AG04450 (cell line): ENCODE data around the gene EEF1A2. TPM values are rescaled to one million over a fixed set of nuclear protein-coding genes. Genes with fewer than 3 reads are reported as not detected.
"Not testable (repeated sequence)": the region's sequence is repeated elsewhere in the genome, so short reads cannot be mapped to it uniquely, and the experiment has no call there.

ENCODE experiments used
- CTCF ChIA-PET: fragments of 300-600, 350-600 bp; formaldehyde crosslinking; extraction: SDS; loops from one replicate; lab custom pipeline; 2022; ENCODE audit warnings: antibody characterized with exemption, inconsistent platforms; lab: Charles Lee
- POLR2A ChIA-PET: fragments of 350-600 bp; formaldehyde crosslinking; extraction: SDS; loops from one replicate; lab custom pipeline; 2021; ENCODE audit warnings: antibody characterized with exemption, inconsistent platforms; lab: Yijun Ruan, JAX
- DNase-seq: peaks from one replicate; pipeline ENCODE4 v3.0.0-alpha.2; 2011; ENCODE audit warnings: low read depth, low spot score
- H3K27ac ChIP-seq: one replicate; pipeline ENCODE4 v1.5.1; 2012; ENCODE audit warnings: low read depth, low read length, control low read depth
- H3K27me3 ChIP-seq: one replicate; pipeline ENCODE4 v1.6.0; 2012; ENCODE audit warnings: low read length; ENCODE audit not compliant: control insufficient read depth, insufficient read depth
- H3K4me3 ChIP-seq: 2 replicates; pipeline ENCODE4 v1.5.1; 2011; ENCODE audit warnings: mild to moderate bottlenecking, low read depth, low read length, control low read depth
- H3K9me3 ChIP-seq: 2 replicates; pipeline ENCODE4 v1.5.1; 2012; ENCODE audit warnings: low read length; ENCODE audit not compliant: control insufficient read depth, insufficient read depth
- polyA plus RNA-seq: library from polyadenylated mRNA; depleted of rRNA; stranded (reverse); fragments of >200 nt; gene quantifications from 2 replicates; pipeline ENCODE4 v1.2.3, GENCODE V29; 2011
- TF ChIP-seq, protein P1 (sequence below): IDR thresholded peaks from 2 replicates; pipeline ENCODE4 v1.5.1; 2011; ENCODE audit warnings: low read depth, low read length, control low read depth, inconsistent platforms

The EEF1A2 gene
- polyA plus RNA-seq, 1 experiment, result 0.94 TPM

DNA sequence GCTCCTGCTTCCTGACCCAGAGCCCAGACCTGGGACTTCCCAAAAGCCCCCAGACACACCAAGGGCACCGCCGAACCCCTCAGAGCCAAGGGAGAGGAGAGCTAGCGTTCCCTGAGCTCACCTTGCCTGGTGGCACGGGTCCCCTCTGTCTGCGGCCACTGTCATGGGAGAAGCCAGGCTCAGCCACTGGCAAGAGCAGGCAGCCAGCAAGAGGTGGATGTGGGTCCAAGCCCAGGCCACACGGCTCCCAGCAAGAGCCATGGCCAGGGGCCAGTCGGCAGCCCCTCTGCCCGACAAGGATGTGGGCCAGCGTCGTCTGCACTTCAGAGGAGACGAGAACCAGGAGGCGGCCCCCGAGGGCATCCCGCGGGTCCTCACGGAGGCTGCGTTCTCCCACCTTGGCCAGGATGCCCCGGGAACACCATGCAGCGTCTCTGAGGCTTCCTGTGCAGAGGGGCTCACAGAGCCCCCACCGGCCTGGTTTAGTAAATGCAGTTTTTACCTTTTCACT, 19.5 kb upstream of the EEF1A2 start:
- ChIA-PET CTCF (interaction anchor here (2.0 kb wide), 1 partner anchor 23 kb away, joined by 5 read pairs; no protein-coding TSS in a partner anchor), POLR2A (no interaction called here)
- TF ChIP-seq, protein P1, sequence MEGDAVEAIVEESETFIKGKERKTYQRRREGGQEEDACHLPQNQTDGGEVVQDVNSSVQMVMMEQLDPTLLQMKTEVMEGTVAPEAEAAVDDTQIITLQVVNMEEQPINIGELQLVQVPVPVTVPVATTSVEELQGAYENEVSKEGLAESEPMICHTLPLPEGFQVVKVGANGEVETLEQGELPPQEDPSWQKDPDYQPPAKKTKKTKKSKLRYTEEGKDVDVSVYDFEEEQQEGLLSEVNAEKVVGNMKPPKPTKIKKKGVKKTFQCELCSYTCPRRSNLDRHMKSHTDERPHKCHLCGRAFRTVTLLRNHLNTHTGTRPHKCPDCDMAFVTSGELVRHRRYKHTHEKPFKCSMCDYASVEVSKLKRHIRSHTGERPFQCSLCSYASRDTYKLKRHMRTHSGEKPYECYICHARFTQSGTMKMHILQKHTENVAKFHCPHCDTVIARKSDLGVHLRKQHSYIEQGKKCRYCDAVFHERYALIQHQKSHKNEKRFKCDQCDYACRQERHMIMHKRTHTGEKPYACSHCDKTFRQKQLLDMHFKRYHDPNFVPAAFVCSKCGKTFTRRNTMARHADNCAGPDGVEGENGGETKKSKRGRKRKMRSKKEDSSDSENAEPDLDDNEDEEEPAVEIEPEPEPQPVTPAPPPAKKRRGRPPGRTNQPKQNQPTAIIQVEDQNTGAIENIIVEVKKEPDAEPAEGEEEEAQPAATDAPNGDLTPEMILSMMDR, result 0 out of 2 replicates have a peak, but pooled peaks have one; percentile 9
- Histone ChIP-seq H3K4me3 (no peak overlapping the region), H3K27me3 (peaks cover 4% of the 10 kb centered on the region), H3K9me3 (peaks cover 8% of the 10 kb centered on the region), H3K27ac (no peak overlapping the region)
- no peak for DNase-seq

DNA sequence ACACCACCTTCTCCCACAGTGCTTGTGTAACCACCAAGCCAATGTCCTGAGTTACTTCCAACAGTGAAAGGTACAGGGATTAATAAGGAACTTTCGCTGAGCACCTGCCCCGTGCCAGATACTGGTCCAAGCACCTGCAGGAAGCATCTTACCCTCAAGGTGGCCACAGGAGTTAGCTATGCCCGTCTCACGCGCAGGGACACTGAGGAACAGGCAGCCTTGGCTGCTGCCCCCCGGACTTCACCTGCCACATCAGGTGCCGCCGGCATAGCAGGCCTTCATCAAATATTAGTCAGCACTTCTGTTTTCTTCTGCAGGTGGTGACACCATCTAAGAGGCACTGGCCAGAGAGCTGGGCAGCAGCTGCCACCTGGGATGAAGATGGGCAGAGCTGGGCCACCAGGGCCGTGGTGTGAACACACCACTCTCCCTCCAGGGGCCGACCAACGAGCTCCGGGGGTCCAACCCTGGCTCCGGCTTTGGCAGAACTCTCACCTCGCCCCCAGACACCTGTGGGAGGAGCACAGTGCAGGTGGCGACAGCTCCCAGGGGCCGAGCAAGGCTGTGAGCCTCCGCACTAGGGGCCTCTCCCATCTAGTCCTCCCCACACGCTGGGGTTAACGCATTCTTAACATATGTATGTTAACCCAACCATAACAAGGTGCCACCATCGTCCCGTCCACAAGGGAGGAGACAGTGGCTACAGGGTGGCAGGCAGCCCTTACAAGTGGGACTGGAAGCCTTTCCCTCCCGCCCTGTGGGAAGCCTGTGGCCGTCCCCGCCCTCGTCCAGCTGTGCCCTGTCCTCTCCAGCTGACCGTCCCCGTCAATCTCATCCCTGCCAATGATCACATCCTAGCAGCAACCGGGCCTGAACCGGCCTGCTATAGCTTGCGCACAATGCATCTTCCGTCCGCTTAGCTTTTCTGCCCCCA, 18.8 kb upstream of the EEF1A2 start:
- TF ChIP-seq, protein P1, result no peak
- peaks cover 6% of the 10 kb centered on the region for H3K27me3 ChIP-seq
- ChIA-PET POLR2A (no interaction called here), CTCF (interaction anchor here (2.0 kb wide), 1 partner anchor 22 kb away, joined by 5 read pairs; no protein-coding TSS in a partner anchor)
- no peak overlapping the region for H3K27ac ChIP-seq
- peaks cover 3% of the 10 kb centered on the region; the same call in 1 of the 2 replicates for H3K9me3 ChIP-seq
- H3K4me3 ChIP-seq, result no peak overlapping the region
- no peak for DNase-seq

DNA sequence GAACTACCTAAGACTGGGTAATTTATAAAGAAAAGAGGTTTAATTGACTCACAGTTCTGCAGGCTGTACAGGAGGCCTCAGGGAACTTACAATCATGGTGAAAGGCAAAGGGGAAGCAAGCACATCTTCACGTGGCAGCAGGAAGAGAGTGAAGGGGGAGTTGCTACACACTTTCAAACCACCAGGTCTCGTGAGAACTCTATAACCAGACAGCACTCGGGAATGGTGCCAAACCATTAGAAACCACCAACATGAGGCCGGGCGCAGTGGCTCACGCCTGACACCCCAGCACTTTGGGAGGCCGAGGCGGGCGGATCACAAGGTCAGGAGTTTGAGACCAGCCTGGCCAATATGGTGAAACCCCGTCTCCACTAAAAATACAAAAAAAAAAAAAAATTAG, 15.6 kb upstream of the EEF1A2 start:
- POLR2A ChIA-PET, CTCF ChIA-PET, DNase-seq: not testable (repeated sequence)

GRCh38 chr20:63513207-63513606, 14.3 kb upstream of the EEF1A2 start:
- Histone ChIP-seq H3K4me3 (no peak overlapping the region), H3K9me3 (peaks cover 6% of the 10 kb centered on the region; the same call in 1 of the 2 replicates), H3K27me3 (peaks cover 12% of the 10 kb centered on the region), H3K27ac (no peak overlapping the region)
- CTCF ChIA-PET, result no interaction called here
- no peak for DNase-seq
- POLR2A ChIA-PET, result no interaction called here
- TF ChIP-seq, protein P1, result no peak

More for the DNA sequence above, 15.6 kb upstream of the EEF1A2 start:
- not testable (repeated sequence) for H3K9me3 ChIP-seq, H3K27ac ChIP-seq, H3K4me3 ChIP-seq
- peaks cover 12% of the 10 kb centered on the region for H3K27me3 ChIP-seq

GRCh38 chr20:63509088-63509564, 10.2 kb upstream of the EEF1A2 start:
- ChIA-PET POLR2A (interaction anchor here (1.1 kb wide), 1 partner anchor 12 kb away, joined by 4 read pairs; the partner anchor contains the start of gene PPDPF), CTCF (interaction anchor here (2.0 kb wide), 1 partner anchor 13 kb away, joined by 11 read pairs; no protein-coding TSS in a partner anchor)
- TF ChIP-seq, protein P1, result no peak
- DNase-seq, result no peak
- Histone ChIP-seq H3K9me3 (peaks cover 21% of the 10 kb centered on the region), H3K27me3 (peaks cover 30% of the 10 kb centered on the region), H3K27ac (no peak overlapping the region), H3K4me3 (no peak overlapping the region)
